Adrenal gland (tissue), 5 donors: ENCODE data around the gene TMEM121B.

Experiments
- POLR2A ChIP-seq, 2 donors: fragments of 450-650 bp; IDR thresholded peaks; one replicate each; pipeline ENCODE4 v1.6.1; 2017; ENCODE audit warnings: antibody characterized with exemption in 2 of 2, mild to moderate bottlenecking in 2 of 2, moderate library complexity in 1 of 2
- TF ChIP-seq, protein P1 (sequence below), 6 experiments: fragments of 450-650 bp in 4 of 6; fragments of 200-600 bp in 2 of 6; sonication (generic) in 1 of 6; IDR thresholded peaks; 1 replicate in 5 of 6; 2 replicates in 1 of 6; pipeline versions ENCODE4 v1.5.1 to v1.8.0; 2016 to 2021; ENCODE audit warnings: antibody characterized with exemption in 6 of 6, mild to moderate bottlenecking in 2 of 6, moderate library complexity in 1 of 6
- donor health status: DM: no; HTN: no; CAD: no.

DNA sequence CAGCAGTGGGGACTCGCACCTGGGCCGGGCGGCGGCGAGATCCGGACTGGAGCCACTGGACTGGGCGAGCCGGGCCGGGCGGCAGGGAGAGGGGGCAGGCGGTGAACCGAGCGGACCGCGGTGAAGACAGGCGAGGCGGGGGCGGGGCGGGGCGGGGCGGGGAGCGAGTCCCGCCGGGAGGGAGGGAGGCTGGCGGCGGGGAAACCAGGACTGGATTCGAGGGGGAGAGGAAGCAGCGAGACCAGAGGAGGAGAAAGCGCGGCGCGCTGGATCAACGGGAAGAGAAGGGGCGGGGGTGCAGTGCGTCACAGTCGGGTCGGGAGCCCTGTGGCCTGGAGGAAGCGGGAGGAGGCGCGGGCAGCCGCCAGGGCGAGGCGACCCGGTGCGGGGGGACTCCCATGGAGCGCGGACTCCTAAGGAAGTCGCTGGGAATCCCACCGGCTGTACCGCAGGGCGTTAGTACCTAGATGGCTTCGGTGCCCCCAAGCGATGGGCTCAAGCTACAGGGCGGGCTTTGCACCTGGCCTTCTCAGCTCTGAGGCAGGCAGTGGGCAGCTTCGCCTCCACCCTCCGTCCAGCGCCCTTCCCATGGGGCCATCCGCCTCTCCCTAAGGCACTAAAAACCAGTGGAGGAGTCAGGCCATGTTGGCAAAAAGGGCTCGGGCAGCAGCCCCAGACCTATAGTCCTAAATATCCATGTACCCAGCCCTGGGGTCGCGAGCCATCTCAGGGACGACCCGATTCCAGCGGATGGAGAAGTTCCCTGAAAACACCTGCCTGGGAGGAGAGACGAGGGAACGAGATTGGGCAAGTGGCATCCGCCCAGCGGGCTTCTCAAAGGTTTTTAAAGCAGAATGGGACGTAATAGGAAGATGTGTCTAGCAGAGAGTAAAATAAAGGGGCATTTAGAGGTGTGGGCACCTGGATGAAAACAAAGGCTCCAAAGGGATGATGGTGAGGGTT, at the start of gene TMEM121B:
- no peak for TF ChIP-seq POLR2A (IDR thresholded peaks at IDR 0.05)
- TF ChIP-seq, protein P1, sequence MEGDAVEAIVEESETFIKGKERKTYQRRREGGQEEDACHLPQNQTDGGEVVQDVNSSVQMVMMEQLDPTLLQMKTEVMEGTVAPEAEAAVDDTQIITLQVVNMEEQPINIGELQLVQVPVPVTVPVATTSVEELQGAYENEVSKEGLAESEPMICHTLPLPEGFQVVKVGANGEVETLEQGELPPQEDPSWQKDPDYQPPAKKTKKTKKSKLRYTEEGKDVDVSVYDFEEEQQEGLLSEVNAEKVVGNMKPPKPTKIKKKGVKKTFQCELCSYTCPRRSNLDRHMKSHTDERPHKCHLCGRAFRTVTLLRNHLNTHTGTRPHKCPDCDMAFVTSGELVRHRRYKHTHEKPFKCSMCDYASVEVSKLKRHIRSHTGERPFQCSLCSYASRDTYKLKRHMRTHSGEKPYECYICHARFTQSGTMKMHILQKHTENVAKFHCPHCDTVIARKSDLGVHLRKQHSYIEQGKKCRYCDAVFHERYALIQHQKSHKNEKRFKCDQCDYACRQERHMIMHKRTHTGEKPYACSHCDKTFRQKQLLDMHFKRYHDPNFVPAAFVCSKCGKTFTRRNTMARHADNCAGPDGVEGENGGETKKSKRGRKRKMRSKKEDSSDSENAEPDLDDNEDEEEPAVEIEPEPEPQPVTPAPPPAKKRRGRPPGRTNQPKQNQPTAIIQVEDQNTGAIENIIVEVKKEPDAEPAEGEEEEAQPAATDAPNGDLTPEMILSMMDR (IDR thresholded peaks at IDR 0.05), result no peak
